ENCODE data around the gene LAMC3. TPM values are rescaled to one million over a fixed set of nuclear protein-coding genes. Genes with fewer than 3 reads are reported as not detected.

The LAMC3 gene
- total RNA-seq, 4 donors from 2014 or later: 0.06 to 0.50 (median 0.34) TPM; not detected in 1

GRCh38 chr9:131087354-131087893 is 78.5 kb downstream of the LAMC3 start:
- H3K27me3 ChIP-seq: peaks cover 0 to 31% (median 0%) of the 10 kb centered on the region in 4 donors
- WGBS: 99% methylated on average over 17 of the region's 19 CpGs
- H3K27ac ChIP-seq (replicated peaks in 1 of 4): no peak overlapping the region
- TF ChIP-seq POLR2A (IDR thresholded peaks at IDR 0.05; ENCODE audit: low read depth) (no peak), POLR2AphosphoS5 (IDR thresholded peaks at IDR 0.05) (no peak), EP300 (IDR thresholded peaks at IDR 0.05) (no peak), CTCF (IDR thresholded peaks at IDR 0.05) (no peak)
- intact Hi-C loops (cut with DNase I): no loop called here
- H3K36me3 ChIP-seq: no peaks in the 10 kb centered on the region
- peaks cover 0 to 2% (median 0%) of the 10 kb centered on the region in 4 donors for H3K4me1 ChIP-seq
- no peak overlapping the region for H3K4me3 ChIP-seq
- no peak for DNase-seq (ENCODE audit: extremely low spot score)
- H3K9me3 ChIP-seq: no peaks in the 10 kb centered on the region

- Histone ChIP-seq H3K9me3 (no peaks in the 10 kb centered on the region), H3K4me3 (no peak overlapping the region), H3K27me3 (peaks cover 0 to 59% (median 6%) of the 10 kb centered on the region in 4 donors), H3K27ac (replicated peaks in 1 of 4) (no peak overlapping the region), H3K4me1 (peaks cover 0 to 5% (median 0%) of the 10 kb centered on the region in 4 donors), H3K36me3 (no peaks in the 10 kb centered on the region)
- DNase-seq (ENCODE audit: extremely low spot score): no peak
- 98% methylated on average over 6 of the region's 13 CpGs for WGBS
- TF ChIP-seq POLR2AphosphoS5 (IDR thresholded peaks at IDR 0.05): no peak
- no peak for TF ChIP-seq EP300 (IDR thresholded peaks at IDR 0.05)
- no peak for TF ChIP-seq POLR2A (IDR thresholded peaks at IDR 0.05; ENCODE audit: low read depth)
- TF ChIP-seq CTCF (IDR thresholded peaks at IDR 0.05): no peak
- intact Hi-C loops (cut with DNase I): no loop called here
Observed at GRCh38 chr9:131090025-131090787, 81.2 kb downstream of the LAMC3 start.

- 75% methylated on average over 7 of the region's 19 CpGs for WGBS
- DNase-seq (ENCODE audit: extremely low spot score): no peak
Observed at GRCh38 chr9:131091352-131091992, 82.5 kb downstream of the LAMC3 start.

GRCh38 chr9:131092030-131092429 is 83.1 kb downstream of the LAMC3 start:
- 86% methylated on average over 6 of the region's 6 CpGs for WGBS
- TF ChIP-seq CTCF (IDR thresholded peaks at IDR 0.05): no peak
- TF ChIP-seq EP300 (IDR thresholded peaks at IDR 0.05): no peak
- no peak for TF ChIP-seq POLR2A (IDR thresholded peaks at IDR 0.05; ENCODE audit: low read depth)
- no peak for TF ChIP-seq POLR2AphosphoS5 (IDR thresholded peaks at IDR 0.05)
- intact Hi-C loops (cut with DNase I): no loop called here

More at GRCh38 chr9:131091352-131091992, 82.5 kb downstream of the LAMC3 start:
- peaks cover 0 to 60% (median 14%) of the 10 kb centered on the region in 4 donors for H3K27me3 ChIP-seq
- H3K27ac ChIP-seq (replicated peaks in 1 of 4): no peak overlapping the region
- intact Hi-C loops (cut with DNase I): no loop called here
- no peaks in the 10 kb centered on the region for H3K9me3 ChIP-seq
- no peak for TF ChIP-seq POLR2A (IDR thresholded peaks at IDR 0.05; ENCODE audit: low read depth)
- H3K36me3 ChIP-seq: no peaks in the 10 kb centered on the region
- peaks cover 6 to 18% (median 11%) of the 10 kb centered on the region in 4 donors for H3K4me1 ChIP-seq
- H3K4me3 ChIP-seq: no peak overlapping the region

More at GRCh38 chr9:131092030-131092429, 83.1 kb downstream of the LAMC3 start:
- DNase-seq (ENCODE audit: extremely low spot score): no peak
- peaks cover 9 to 24% (median 17%) of the 10 kb centered on the region in 4 donors for H3K4me1 ChIP-seq
- peaks cover 0 to 60% (median 16%) of the 10 kb centered on the region in 4 donors for H3K27me3 ChIP-seq
- H3K9me3 ChIP-seq: no peaks in the 10 kb centered on the region
- H3K4me3 ChIP-seq: no peak overlapping the region
- H3K36me3 ChIP-seq: no peaks in the 10 kb centered on the region
- H3K27ac ChIP-seq (replicated peaks in 1 of 4): no peak overlapping the region
